OCI-LY7 (cell line): ENCODE data around the gene FRMD1. TPM values are rescaled to one million over a fixed set of nuclear protein-coding genes. Genes with fewer than 3 reads are reported as not detected.

Source experiments
- BruUV-seq: library from RNA; stranded (reverse); fragments of 400-500 nt; replicated peaks from 2 replicates; lab custom pipeline; 2021; lab: Mats Ljungman, UMichigan
- CTCF ChIA-PET: fragments of 300-600 bp; sonication (Branson Sonifier 250); formaldehyde crosslinking; loops from one replicate; lab custom pipeline; 2022; ENCODE audit warnings: antibody characterized with exemption; ENCODE audit not compliant: unreplicated experiment; lab: Charles Lee
- POLR2A ChIA-PET: fragments of 300-600 bp; sonication (Branson Sonifier 250); formaldehyde crosslinking; loops from one replicate; lab custom pipeline; 2022; ENCODE audit warnings: antibody characterized with exemption; lab: Charles Lee
- DNase-seq: peaks from one replicate; pipeline ENCODE4 v3.0.0-alpha.2; 2015; ENCODE audit warnings: low spot score
- H2AFZ ChIP-seq: fragments of 200-600 bp; sonication (generic), shearing (Covaris generic); 2 replicates; pipeline ENCODE4 v1.6.1; 2014; ENCODE audit warnings: mild to moderate bottlenecking, antibody characterized with exemption, low read length, moderate library complexity
- H3K27ac ChIP-seq: fragments of 200-600 bp; sonication (generic); 2 replicates; pipeline ENCODE4 v1.5.1; 2014; ENCODE audit warnings: mixed run types, low read depth, mild to moderate bottlenecking, moderate library complexity, low read length, inconsistent platforms; ENCODE audit not compliant: poor library complexity, severe bottlenecking
- H3K36me3 ChIP-seq: fragments of 200-600 bp; sonication (generic); 2 replicates; pipeline ENCODE4 v1.6.1; 2014; ENCODE audit warnings: mild to moderate bottlenecking, antibody characterized with exemption, low read length, moderate library complexity, mixed read lengths; ENCODE audit not compliant: insufficient read depth
- H3K4me1 ChIP-seq: fragments of 200-600 bp; sonication (generic); 2 replicates; pipeline ENCODE4 v1.5.1; 2014; ENCODE audit warnings: mild to moderate bottlenecking, low read length; ENCODE audit not compliant: insufficient read depth, poor library complexity, severe bottlenecking
- H3K4me2 ChIP-seq: fragments of 200-600 bp; sonication (generic); 2 replicates; pipeline ENCODE4 v1.6.1; 2014; ENCODE audit warnings: mild to moderate bottlenecking, low read length
- H3K4me3 ChIP-seq: fragments of 200-600 bp; sonication (generic); 2 replicates; pipeline ENCODE4 v1.5.1; 2014; ENCODE audit warnings: mild to moderate bottlenecking, low read depth, low read length; ENCODE audit not compliant: poor library complexity, severe bottlenecking
- H3K79me2 ChIP-seq: fragments of 200-600 bp; sonication (generic); 2 replicates; pipeline ENCODE4 v1.6.1; 2016; ENCODE audit warnings: low read depth, mild to moderate bottlenecking, low read length, moderate library complexity, mixed read lengths; ENCODE audit not compliant: insufficient read depth
- H3K9me2 ChIP-seq: fragments of 200-600 bp; sonication (generic); 2 replicates; pipeline ENCODE4 v1.6.1; 2016; ENCODE audit warnings: mild to moderate bottlenecking, low read length, mixed read lengths; ENCODE audit not compliant: insufficient read depth
- H3K9me3 ChIP-seq: fragments of 200-600 bp; sonication (generic); 2 replicates; pipeline ENCODE4 v1.6.1; 2014; ENCODE audit warnings: mild to moderate bottlenecking, mixed run types, low read length, mixed read lengths
- H4K20me1 ChIP-seq: fragments of 200-600 bp; sonication (generic); 2 replicates; pipeline ENCODE4 v1.6.1; 2014; ENCODE audit warnings: mild to moderate bottlenecking, antibody characterized with exemption, low read length, moderate library complexity, mixed read lengths; ENCODE audit not compliant: insufficient read depth
- CTCF ChIP-seq: fragments of 200-600 bp; sonication (generic); conservative IDR thresholded peaks from 2 replicates; pipeline ENCODE4 v1.5.1; 2014; ENCODE audit warnings: mild to moderate bottlenecking, antibody characterized with exemption, low read length, moderate library complexity, mixed read lengths
- EZH2phosphoT487 ChIP-seq: fragments of 200-600 bp; sonication (generic); IDR thresholded peaks from 2 replicates; pipeline ENCODE4 v1.6.1; 2018; ENCODE audit warnings: low read depth, borderline replicate concordance, mild to moderate bottlenecking, mixed run types, antibody characterized with exemption, low read length, moderate library complexity, mixed read lengths
- intact Hi-C: fragments of 100-400 bp; cut with micrococcal nuclease; formaldehyde crosslinking; loops from one replicate; pipeline ENCODE4 v1.10.0; 2022; ENCODE audit not compliant: unreplicated experiment
- total RNA-seq, 2 experiments: library from RNA; depleted of rRNA in 1 of 2; stranded (reverse); fragments of >200 nt in 1 of 2; shearing (Covaris generic) in 1 of 2; gene quantifications; 2 replicates each; pipeline ENCODE4 v1.2.3, GENCODE V29; 2014 to 2022

FRMD1 gene
- total RNA-seq, 2 experiments from 2014 or later: not detected

- CTCF ChIA-PET: no interaction called here
- intact Hi-C loops: no loop called here
- H3K9me3 ChIP-seq: peaks cover 17% of the 10 kb centered on the region; the same call in 1 of the 2 replicates
- H3K4me2 ChIP-seq: no peak overlapping the region
- H4K20me1 ChIP-seq: no peaks in the 10 kb centered on the region
- H3K36me3 ChIP-seq: no peaks in the 10 kb centered on the region
- H2AFZ ChIP-seq: no peak overlapping the region
- no TSS peak for BruUV-seq
- no peaks in the 10 kb centered on the region for H3K79me2 ChIP-seq
- no peaks in the 10 kb centered on the region for H3K4me1 ChIP-seq
- no peak for TF ChIP-seq EZH2phosphoT487
- TF ChIP-seq CTCF: no peak
- H3K4me3 ChIP-seq: no peak overlapping the region
- POLR2A ChIA-PET: no interaction called here
- no peak for DNase-seq
- H3K9me2 ChIP-seq: no peaks in the 10 kb centered on the region
- no peak overlapping the region for H3K27ac ChIP-seq
These were observed 64.0 kb downstream of the FRMD1 start for GRCh38 chr6:168015009-168015408.

GRCh38 chr6:168014428-168014827 is 64.6 kb downstream of the FRMD1 start:
- CTCF ChIA-PET: no interaction called here
- no peak for TF ChIP-seq EZH2phosphoT487
- no peak for TF ChIP-seq CTCF
- intact Hi-C loops: no loop called here

GRCh38 chr6:168013250-168013915 is 65.6 kb downstream of the FRMD1 start:
- POLR2A ChIA-PET: interaction anchor here (0.6 to 0.7 kb wide), 2 partner anchors 11 to 167 kb away, joined by 3 to 13 read pairs; no protein-coding TSS in a partner anchor
- CTCF ChIA-PET: no interaction called here
- DNase-seq: no peak
- TF ChIP-seq CTCF (no peak), EZH2phosphoT487 (no peak)
- Histone ChIP-seq H3K4me1 (no peaks in the 10 kb centered on the region), H3K27ac (no peak overlapping the region), H3K79me2 (no peaks in the 10 kb centered on the region), H3K36me3 (no peaks in the 10 kb centered on the region), H3K4me3 (no peak overlapping the region), H4K20me1 (no peaks in the 10 kb centered on the region), H3K9me2 (no peaks in the 10 kb centered on the region), H3K4me2 (no peak overlapping the region), H3K9me3 (peaks cover 17% of the 10 kb centered on the region; the same call in 1 of the 2 replicates), H2AFZ (no peak overlapping the region)
- intact Hi-C loops: no loop called here
- no TSS peak for BruUV-seq

More at GRCh38 chr6:168014428-168014827, 64.6 kb downstream of the FRMD1 start:
- Histone ChIP-seq H3K27ac (no peak overlapping the region), H2AFZ (no peak overlapping the region), H3K4me3 (no peak overlapping the region), H4K20me1 (no peaks in the 10 kb centered on the region), H3K9me2 (no peaks in the 10 kb centered on the region), H3K9me3 (peaks cover 17% of the 10 kb centered on the region; the same call in 1 of the 2 replicates), H3K4me1 (no peaks in the 10 kb centered on the region), H3K36me3 (no peaks in the 10 kb centered on the region), H3K79me2 (no peaks in the 10 kb centered on the region), H3K4me2 (no peak overlapping the region)
- DNase-seq: no peak
- no TSS peak for BruUV-seq
- POLR2A ChIA-PET: no interaction called here
